ENCODE results near the gene NUDT13.
"Not testable (repeated sequence)": the region's sequence is repeated elsewhere in the genome, so short reads cannot be mapped to it uniquely, and the experiment has no call there.

Gene NUDT13

GRCh38 chr10:73099141-73099540 lies 11.1 kb upstream of the NUDT13 start:
- peaks cover 9% of the 10 kb centered on the region for H3K4me1 ChIP-seq (ENCODE audit: control insufficient read depth, insufficient read depth, low read length)
- H3K4me3 ChIP-seq (ENCODE audit: insufficient read depth, low read depth, low read length), result no peak overlapping the region
- no peaks in the 10 kb centered on the region for H3K36me3 ChIP-seq (ENCODE audit: control insufficient read depth, insufficient read depth, low read length)
- H3K27ac ChIP-seq (ENCODE audit: insufficient read depth, low read depth, low read length, poor library complexity, severe bottlenecking), result no peak overlapping the region
- no peaks in the 10 kb centered on the region for H3K9me3 ChIP-seq (ENCODE audit: control insufficient read depth, low read length)
- WGBS, 2 experiments, result 97 to 100% methylated on average over 1 of the region's 1 CpG
- no peaks in the 10 kb centered on the region for H3K27me3 ChIP-seq (ENCODE audit: control insufficient read depth, insufficient read depth, low read length, poor library complexity, severe bottlenecking)

DNA sequence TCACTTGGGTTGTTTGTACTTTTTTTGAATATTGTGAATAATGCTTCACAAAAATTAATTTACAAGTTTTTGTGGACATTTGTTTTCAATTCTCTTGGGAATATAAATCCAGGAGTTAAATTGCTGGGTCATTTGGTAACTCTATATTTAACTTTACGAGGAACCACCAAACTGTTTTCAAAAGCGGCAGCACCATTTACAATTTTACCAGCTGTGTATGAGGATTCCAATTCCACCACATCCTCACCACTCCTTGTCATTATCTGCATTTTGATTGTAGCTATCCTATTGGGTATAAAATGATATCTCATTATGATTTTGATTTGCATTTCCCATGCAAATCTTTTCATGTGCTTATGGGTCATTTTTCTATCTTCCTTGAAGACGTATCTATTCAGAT lies 4.0 kb upstream of the NUDT13 start:
- 92 to 93% methylated on average over 3 of the region's 3 CpGs for WGBS, 2 experiments
- no peak overlapping the region for H3K27ac ChIP-seq (ENCODE audit: insufficient read depth, low read depth, low read length, poor library complexity, severe bottlenecking)

GRCh38 chr10:73109248-73109652 lies 1.0 kb upstream of the NUDT13 start:
- H3K4me1 ChIP-seq (ENCODE audit: control insufficient read depth, insufficient read depth, low read length); H3K4me3 ChIP-seq (ENCODE audit: insufficient read depth, low read depth, low read length); H3K27me3 ChIP-seq (ENCODE audit: control insufficient read depth, insufficient read depth, low read length, poor library complexity, severe bottlenecking); H3K36me3 ChIP-seq (ENCODE audit: control insufficient read depth, insufficient read depth, low read length); H3K9me3 ChIP-seq (ENCODE audit: control insufficient read depth, low read length); H3K27ac ChIP-seq (ENCODE audit: insufficient read depth, low read depth, low read length, poor library complexity, severe bottlenecking): not testable (repeated sequence)
- 94 to 95% methylated on average over 4 of the region's 4 CpGs for WGBS, 2 experiments

More for the DNA sequence above, 4.0 kb upstream of the NUDT13 start:
- Histone ChIP-seq H3K9me3 (ENCODE audit: control insufficient read depth, low read length) (no peaks in the 10 kb centered on the region), H3K36me3 (ENCODE audit: control insufficient read depth, insufficient read depth, low read length) (no peaks in the 10 kb centered on the region), H3K4me3 (ENCODE audit: insufficient read depth, low read depth, low read length) (no peak overlapping the region), H3K4me1 (ENCODE audit: control insufficient read depth, insufficient read depth, low read length) (no peaks in the 10 kb centered on the region), H3K27me3 (ENCODE audit: control insufficient read depth, insufficient read depth, low read length, poor library complexity, severe bottlenecking) (no peaks in the 10 kb centered on the region)

- not testable (repeated sequence) for H3K36me3 ChIP-seq (ENCODE audit: control insufficient read depth, insufficient read depth, low read length); H3K27ac ChIP-seq (ENCODE audit: insufficient read depth, low read depth, low read length, poor library complexity, severe bottlenecking)
Observed at GRCh38 chr10:73112032-73112431, 1.8 kb downstream of the NUDT13 start.

GRCh38 chr10:73113551-73113950 lies 3.3 kb downstream of the NUDT13 start:
- H3K27ac ChIP-seq (ENCODE audit: insufficient read depth, low read depth, low read length, poor library complexity, severe bottlenecking), result no peak overlapping the region
- no peaks in the 10 kb centered on the region for H3K27me3 ChIP-seq (ENCODE audit: control insufficient read depth, insufficient read depth, low read length, poor library complexity, severe bottlenecking)
- no peaks in the 10 kb centered on the region for H3K4me1 ChIP-seq (ENCODE audit: control insufficient read depth, insufficient read depth, low read length)
- no peak overlapping the region for H3K4me3 ChIP-seq (ENCODE audit: insufficient read depth, low read depth, low read length)
- WGBS, 2 experiments, result 92 to 96% methylated on average over 1 of the region's 1 CpG
- H3K36me3 ChIP-seq (ENCODE audit: control insufficient read depth, insufficient read depth, low read length), result no peaks in the 10 kb centered on the region
- no peaks in the 10 kb centered on the region for H3K9me3 ChIP-seq (ENCODE audit: control insufficient read depth, low read length)

More at GRCh38 chr10:73112032-73112431, 1.8 kb downstream of the NUDT13 start:
- not testable (repeated sequence) for H3K27me3 ChIP-seq (ENCODE audit: control insufficient read depth, insufficient read depth, low read length, poor library complexity, severe bottlenecking); H3K9me3 ChIP-seq (ENCODE audit: control insufficient read depth, low read length); H3K4me1 ChIP-seq (ENCODE audit: control insufficient read depth, insufficient read depth, low read length); H3K4me3 ChIP-seq (ENCODE audit: insufficient read depth, low read depth, low read length)
- 92% methylated on average over 7 to 10 of the region's 13 CpGs for WGBS, 2 experiments

DNA sequence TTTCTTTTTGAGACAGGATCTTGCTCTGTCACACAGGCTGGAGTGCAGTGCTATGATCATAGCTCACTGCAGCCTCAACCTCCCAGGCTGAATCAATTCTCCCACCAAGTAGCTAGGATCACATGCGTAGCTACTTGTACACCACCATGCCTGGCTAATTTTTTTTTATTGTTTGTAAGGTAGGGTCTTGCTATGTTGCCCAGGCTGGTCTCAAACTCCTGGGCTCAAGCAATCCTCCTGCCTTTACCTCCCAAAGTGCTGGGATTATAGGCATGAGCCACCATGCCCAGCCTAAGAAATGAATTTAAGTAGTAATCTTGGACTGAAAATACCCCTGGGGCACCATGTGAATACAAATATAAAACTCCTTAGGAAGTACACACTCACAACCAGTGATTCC lies 5.8 kb downstream of the NUDT13 start:
- Histone ChIP-seq H3K27ac (ENCODE audit: insufficient read depth, low read depth, low read length, poor library complexity, severe bottlenecking) (no peak overlapping the region), H3K4me3 (ENCODE audit: insufficient read depth, low read depth, low read length) (no peak overlapping the region), H3K27me3 (ENCODE audit: control insufficient read depth, insufficient read depth, low read length, poor library complexity, severe bottlenecking) (no peaks in the 10 kb centered on the region), H3K36me3 (ENCODE audit: control insufficient read depth, insufficient read depth, low read length) (no peaks in the 10 kb centered on the region), H3K4me1 (ENCODE audit: control insufficient read depth, insufficient read depth, low read length) (no peaks in the 10 kb centered on the region), H3K9me3 (ENCODE audit: control insufficient read depth, low read length) (no peaks in the 10 kb centered on the region)
- WGBS, 2 experiments, result 88 to 93% methylated on average over 1 of the region's 1 CpG

DNA sequence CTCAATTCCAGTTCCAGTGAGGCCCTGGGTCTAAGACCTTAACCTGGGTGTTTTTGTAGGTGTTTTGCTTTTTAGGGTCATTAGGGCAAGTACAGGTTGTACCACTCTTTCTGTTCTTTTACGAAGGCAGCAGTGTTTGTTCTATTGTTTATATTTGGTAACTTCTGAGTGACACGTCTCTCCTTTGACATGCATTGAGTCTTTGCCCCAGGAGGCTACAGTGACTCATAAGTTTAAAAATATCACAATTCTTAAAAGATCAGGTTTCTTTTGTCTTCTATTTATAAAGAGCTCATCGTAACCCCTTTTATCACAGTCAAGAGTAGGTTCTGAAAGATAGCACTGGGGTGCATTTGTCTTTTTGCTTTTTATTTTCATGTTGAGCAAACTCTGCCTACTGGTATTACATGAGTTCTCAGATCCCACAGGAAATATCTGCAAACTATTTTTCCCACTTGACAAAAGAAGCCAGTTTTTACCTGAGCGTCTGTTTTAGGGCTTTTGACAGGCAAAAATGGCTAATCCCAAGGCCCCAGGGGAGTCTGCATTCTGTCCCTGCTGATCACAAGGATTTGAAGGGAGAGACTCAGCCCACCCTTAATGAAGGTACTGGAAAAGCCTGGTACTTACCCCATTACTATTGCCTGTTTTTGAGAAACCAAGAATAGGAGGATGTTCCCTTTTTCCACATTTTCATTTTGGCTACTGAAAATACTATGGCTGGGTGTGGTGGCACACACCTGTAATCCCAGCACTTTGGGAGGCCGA lies 7.9 kb downstream of the NUDT13 start:
- Histone ChIP-seq H3K4me3 (ENCODE audit: insufficient read depth, low read depth, low read length) (no peak overlapping the region), H3K36me3 (ENCODE audit: control insufficient read depth, insufficient read depth, low read length) (no peaks in the 10 kb centered on the region), H3K4me1 (ENCODE audit: control insufficient read depth, insufficient read depth, low read length) (no peaks in the 10 kb centered on the region), H3K27ac (ENCODE audit: insufficient read depth, low read depth, low read length, poor library complexity, severe bottlenecking) (no peak overlapping the region), H3K27me3 (ENCODE audit: control insufficient read depth, insufficient read depth, low read length, poor library complexity, severe bottlenecking) (no peaks in the 10 kb centered on the region), H3K9me3 (ENCODE audit: control insufficient read depth, low read length) (no peaks in the 10 kb centered on the region)
- 39 to 43% methylated on average over 5 of the region's 5 CpGs for WGBS, 2 experiments

DNA sequence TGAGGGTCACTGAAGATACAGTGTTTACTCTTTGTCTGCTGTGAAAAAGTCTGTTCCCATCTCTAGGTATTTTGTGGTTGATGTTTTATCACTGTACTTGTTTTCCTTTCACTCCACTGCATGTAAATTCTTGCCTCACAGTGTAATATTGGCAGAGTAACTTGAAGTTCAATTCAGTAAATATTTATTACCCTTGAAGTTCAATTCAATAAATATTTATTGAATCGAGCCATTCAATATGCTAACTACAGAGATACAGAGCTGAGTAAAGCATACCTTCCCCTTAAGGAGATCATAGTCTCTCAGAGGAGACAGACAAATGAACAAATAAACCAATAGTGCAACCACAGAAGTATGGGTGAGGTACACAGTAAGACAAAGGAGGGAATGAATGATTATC lies 9.2 kb downstream of the NUDT13 start:
- Histone ChIP-seq H3K4me1 (ENCODE audit: control insufficient read depth, insufficient read depth, low read length) (no peaks in the 10 kb centered on the region), H3K27ac (ENCODE audit: insufficient read depth, low read depth, low read length, poor library complexity, severe bottlenecking) (no peak overlapping the region), H3K9me3 (ENCODE audit: control insufficient read depth, low read length) (no peaks in the 10 kb centered on the region), H3K4me3 (ENCODE audit: insufficient read depth, low read depth, low read length) (no peak overlapping the region), H3K27me3 (ENCODE audit: control insufficient read depth, insufficient read depth, low read length, poor library complexity, severe bottlenecking) (no peaks in the 10 kb centered on the region), H3K36me3 (ENCODE audit: control insufficient read depth, insufficient read depth, low read length) (no peaks in the 10 kb centered on the region)
- WGBS, 2 experiments, result 75 to 82% methylated on average over 1 of the region's 1 CpG

GRCh38 chr10:73119952-73120351 lies 9.7 kb downstream of the NUDT13 start:
- WGBS, 2 experiments, result 94 to 95% methylated on average over 4 of the region's 4 CpGs
- Histone ChIP-seq H3K4me3 (ENCODE audit: insufficient read depth, low read depth, low read length) (no peak overlapping the region), H3K4me1 (ENCODE audit: control insufficient read depth, insufficient read depth, low read length) (no peaks in the 10 kb centered on the region), H3K27me3 (ENCODE audit: control insufficient read depth, insufficient read depth, low read length, poor library complexity, severe bottlenecking) (no peaks in the 10 kb centered on the region), H3K27ac (ENCODE audit: insufficient read depth, low read depth, low read length, poor library complexity, severe bottlenecking) (no peak overlapping the region), H3K9me3 (ENCODE audit: control insufficient read depth, low read length) (no peaks in the 10 kb centered on the region), H3K36me3 (ENCODE audit: control insufficient read depth, insufficient read depth, low read length) (no peaks in the 10 kb centered on the region)

GRCh38 chr10:73126343-73126742 lies 16.1 kb downstream of the NUDT13 start:
- H3K27ac ChIP-seq (ENCODE audit: insufficient read depth, low read depth, low read length, poor library complexity, severe bottlenecking), result no peak overlapping the region
- H3K36me3 ChIP-seq (ENCODE audit: control insufficient read depth, insufficient read depth, low read length), result peaks cover 8% of the 10 kb centered on the region
- H3K9me3 ChIP-seq (ENCODE audit: control insufficient read depth, low read length), result no peaks in the 10 kb centered on the region
- 96 to 97% methylated on average over 2 of the region's 2 CpGs for WGBS, 2 experiments
- H3K4me3 ChIP-seq (ENCODE audit: insufficient read depth, low read depth, low read length), result no peak overlapping the region
- H3K4me1 ChIP-seq (ENCODE audit: control insufficient read depth, insufficient read depth, low read length), result no peaks in the 10 kb centered on the region
- H3K27me3 ChIP-seq (ENCODE audit: control insufficient read depth, insufficient read depth, low read length, poor library complexity, severe bottlenecking), result no peaks in the 10 kb centered on the region

Data from ectodermal cell (in vitro differentiated cells).